ENCODE results near the gene RANGRF.

GRCh38 chr17:8273884-8274444, 14.5 kb upstream of the RANGRF start:
- TF ChIP-seq TCF12 (IDR thresholded peaks at IDR 0.05; ENCODE audit: low read depth): no peak
- TF ChIP-seq ZBTB7A (IDR thresholded peaks at IDR 0.05; ENCODE audit: low read depth): no peak
- no peak for TF ChIP-seq TAF1 (IDR thresholded peaks at IDR 0.05; ENCODE audit: low read depth)
- no peak for TF ChIP-seq CEBPB (IDR thresholded peaks at IDR 0.05)
- no peak for TF ChIP-seq YY1 (IDR thresholded peaks at IDR 0.05; ENCODE audit: low read depth)
